ENCODE data around the gene KCNK3. TPM values are rescaled to one million over a fixed set of nuclear protein-coding genes. Genes with fewer than 3 reads are reported as not detected.

The KCNK3 gene
- total RNA-seq, 1 experiment from 2014 or later: 32.8 TPM

DNA sequence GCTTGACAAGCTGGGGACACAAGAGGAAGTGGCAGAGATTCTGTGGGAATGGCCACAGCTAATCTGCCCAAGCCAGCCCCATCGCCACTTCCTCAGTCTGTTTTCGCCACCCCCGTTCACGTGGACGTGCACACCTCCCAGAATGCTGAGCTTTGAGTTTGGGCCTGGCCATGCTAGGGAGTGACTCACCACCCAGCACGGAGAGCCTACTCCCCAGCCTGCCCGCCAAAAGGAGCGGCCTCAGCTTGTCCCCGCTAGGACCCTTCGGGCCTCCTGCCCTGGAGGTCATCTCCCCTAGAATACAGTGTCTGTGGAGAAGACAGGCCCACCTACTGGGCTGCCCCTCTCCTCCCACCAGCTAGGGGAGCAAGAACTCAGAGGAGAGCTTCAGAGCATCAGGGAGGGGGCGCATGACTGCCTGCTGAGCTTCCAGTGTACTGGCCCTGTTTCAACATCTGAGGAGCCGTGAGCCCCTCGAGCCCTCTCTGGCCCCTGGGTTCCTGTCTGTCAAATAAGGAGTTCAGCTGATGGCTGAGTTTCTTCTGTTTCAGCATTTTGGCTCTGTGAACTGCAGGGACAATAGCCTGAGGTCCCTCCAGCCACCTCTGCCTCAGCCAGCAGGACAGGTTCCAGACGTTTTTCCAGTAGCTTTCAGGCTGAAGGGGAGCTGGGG, 76.7 kb downstream of the KCNK3 start:
- H3K27ac ChIP-seq (ENCODE audit: low read length): peak overlapping the region; percentile 64
- CTCF ChIA-PET: interaction anchor here (1.2 kb wide), 1 partner anchor 153 kb away, joined by 3 read pairs; no protein-coding TSS in a partner anchor
- intact Hi-C loops (cut with micrococcal nuclease; ENCODE audit: unreplicated experiment): no loop called here

DNA sequence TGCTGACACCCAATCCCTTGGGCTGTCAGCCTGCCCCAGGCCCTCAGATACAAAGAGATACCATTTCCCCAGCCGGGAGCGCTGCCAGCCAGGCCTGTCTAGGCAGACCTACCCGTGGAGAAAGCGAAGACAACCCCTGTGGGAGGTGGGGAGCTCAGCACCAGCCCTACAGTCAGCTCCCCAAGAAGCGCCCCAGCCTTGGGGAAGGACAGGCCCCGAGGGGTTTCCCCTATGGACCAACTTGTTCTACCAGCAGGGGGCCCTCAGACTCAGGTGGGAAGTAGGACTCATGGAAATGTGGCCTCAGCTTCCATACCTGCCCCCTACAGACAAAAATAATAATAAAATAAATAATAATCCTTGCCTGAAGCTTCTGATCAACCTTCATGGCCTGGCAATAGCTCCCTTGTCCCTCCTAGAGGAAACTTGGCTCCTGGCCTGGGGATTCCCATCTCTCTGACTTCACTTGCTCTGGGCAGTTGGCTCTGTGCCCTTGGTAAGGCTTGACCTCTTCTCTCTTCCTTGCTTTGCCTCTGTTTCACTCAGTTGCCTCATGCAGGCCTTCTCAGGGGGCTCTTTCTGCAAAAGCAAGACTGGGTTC, 78.6 kb downstream of the KCNK3 start:
- H3K27ac ChIP-seq (ENCODE audit: low read length): peak overlapping the region; percentile 86
- ChIA-PET CTCF (no interaction called here), POLR2A (interaction anchor here (0.7 kb wide), 1 partner anchor 1097 kb away, joined by 3 read pairs; no protein-coding TSS in a partner anchor)
- intact Hi-C loops (cut with micrococcal nuclease; ENCODE audit: unreplicated experiment): no loop called here
- no peaks in the 10 kb centered on the region; the same call in 1 of the 2 replicates for H3K36me3 ChIP-seq (ENCODE audit: control insufficient read depth, insufficient read depth, low read length)
- in situ Hi-C loops (cut with HindIII; ENCODE audit: low pct_unique_long_range_greater_than_20kb, low sequenced_read_pairs): no loop called here
- DNase-seq (ENCODE audit: low read depth, low spot score) (no peak), ATAC-seq (peak; percentile 59)
- H3K4me1 ChIP-seq (ENCODE audit: control insufficient read depth, insufficient read depth, low read length): peaks cover 59% of the 10 kb centered on the region
- no peaks in the 10 kb centered on the region for H3K9me3 ChIP-seq (ENCODE audit: control insufficient read depth, insufficient read depth, low read depth, low read length)
- BruUV-seq (replicated peaks): no TSS peak
- H3K4me3 ChIP-seq (ENCODE audit: low read depth in 2 of 2, low read length in 2 of 2): no peak overlapping the region
- no peaks in the 10 kb centered on the region for H3K27me3 ChIP-seq (ENCODE audit: control insufficient read depth, insufficient read depth, low read length)
- TF ChIP-seq, protein P1, sequence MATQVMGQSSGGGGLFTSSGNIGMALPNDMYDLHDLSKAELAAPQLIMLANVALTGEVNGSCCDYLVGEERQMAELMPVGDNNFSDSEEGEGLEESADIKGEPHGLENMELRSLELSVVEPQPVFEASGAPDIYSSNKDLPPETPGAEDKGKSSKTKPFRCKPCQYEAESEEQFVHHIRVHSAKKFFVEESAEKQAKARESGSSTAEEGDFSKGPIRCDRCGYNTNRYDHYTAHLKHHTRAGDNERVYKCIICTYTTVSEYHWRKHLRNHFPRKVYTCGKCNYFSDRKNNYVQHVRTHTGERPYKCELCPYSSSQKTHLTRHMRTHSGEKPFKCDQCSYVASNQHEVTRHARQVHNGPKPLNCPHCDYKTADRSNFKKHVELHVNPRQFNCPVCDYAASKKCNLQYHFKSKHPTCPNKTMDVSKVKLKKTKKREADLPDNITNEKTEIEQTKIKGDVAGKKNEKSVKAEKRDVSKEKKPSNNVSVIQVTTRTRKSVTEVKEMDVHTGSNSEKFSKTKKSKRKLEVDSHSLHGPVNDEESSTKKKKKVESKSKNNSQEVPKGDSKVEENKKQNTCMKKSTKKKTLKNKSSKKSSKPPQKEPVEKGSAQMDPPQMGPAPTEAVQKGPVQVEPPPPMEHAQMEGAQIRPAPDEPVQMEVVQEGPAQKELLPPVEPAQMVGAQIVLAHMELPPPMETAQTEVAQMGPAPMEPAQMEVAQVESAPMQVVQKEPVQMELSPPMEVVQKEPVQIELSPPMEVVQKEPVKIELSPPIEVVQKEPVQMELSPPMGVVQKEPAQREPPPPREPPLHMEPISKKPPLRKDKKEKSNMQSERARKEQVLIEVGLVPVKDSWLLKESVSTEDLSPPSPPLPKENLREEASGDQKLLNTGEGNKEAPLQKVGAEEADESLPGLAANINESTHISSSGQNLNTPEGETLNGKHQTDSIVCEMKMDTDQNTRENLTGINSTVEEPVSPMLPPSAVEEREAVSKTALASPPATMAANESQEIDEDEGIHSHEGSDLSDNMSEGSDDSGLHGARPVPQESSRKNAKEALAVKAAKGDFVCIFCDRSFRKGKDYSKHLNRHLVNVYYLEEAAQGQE (IDR thresholded peaks at IDR 0.05; ENCODE audit: insufficient read depth in 1 of 2, low read depth in 2 of 2, low read length in 1 of 2): no peak
- TF ChIP-seq POLR2AphosphoS5 (IDR thresholded peaks at IDR 0.05; ENCODE audit: low read depth, low read length): peak; percentile 41; the same call in 1 of the 2 replicates

More for the DNA sequence above, 76.7 kb downstream of the KCNK3 start:
- Histone ChIP-seq H3K9me3 (ENCODE audit: control insufficient read depth, insufficient read depth, low read depth, low read length) (no peaks in the 10 kb centered on the region), H3K4me3 (ENCODE audit: low read depth in 2 of 2, low read length in 2 of 2) (no peak overlapping the region), H3K4me1 (ENCODE audit: control insufficient read depth, insufficient read depth, low read length) (peaks cover 68% of the 10 kb centered on the region), H3K27me3 (ENCODE audit: control insufficient read depth, insufficient read depth, low read length) (no peaks in the 10 kb centered on the region), H3K36me3 (ENCODE audit: control insufficient read depth, insufficient read depth, low read length) (peaks cover 6% of the 10 kb centered on the region; the same call in 1 of the 2 replicates)
- BruUV-seq (replicated peaks): no TSS peak
- in situ Hi-C loops (cut with HindIII; ENCODE audit: low pct_unique_long_range_greater_than_20kb, low sequenced_read_pairs): no loop called here
- POLR2A ChIA-PET: interaction anchor here (0.6 kb wide), 1 partner anchor 144 kb away, joined by 15 read pairs; no protein-coding TSS in a partner anchor
- DNase-seq (ENCODE audit: low read depth, low spot score) (no peak), ATAC-seq (peak; percentile 14; the same call in 1 of the 2 replicates)
- TF ChIP-seq, protein P1 (IDR thresholded peaks at IDR 0.05; ENCODE audit: insufficient read depth in 1 of 2, low read depth in 2 of 2, low read length in 1 of 2): no peak
- TF ChIP-seq POLR2AphosphoS5 (IDR thresholded peaks at IDR 0.05; ENCODE audit: low read depth, low read length): no peak
- TF ChIP-seq, protein P2, sequence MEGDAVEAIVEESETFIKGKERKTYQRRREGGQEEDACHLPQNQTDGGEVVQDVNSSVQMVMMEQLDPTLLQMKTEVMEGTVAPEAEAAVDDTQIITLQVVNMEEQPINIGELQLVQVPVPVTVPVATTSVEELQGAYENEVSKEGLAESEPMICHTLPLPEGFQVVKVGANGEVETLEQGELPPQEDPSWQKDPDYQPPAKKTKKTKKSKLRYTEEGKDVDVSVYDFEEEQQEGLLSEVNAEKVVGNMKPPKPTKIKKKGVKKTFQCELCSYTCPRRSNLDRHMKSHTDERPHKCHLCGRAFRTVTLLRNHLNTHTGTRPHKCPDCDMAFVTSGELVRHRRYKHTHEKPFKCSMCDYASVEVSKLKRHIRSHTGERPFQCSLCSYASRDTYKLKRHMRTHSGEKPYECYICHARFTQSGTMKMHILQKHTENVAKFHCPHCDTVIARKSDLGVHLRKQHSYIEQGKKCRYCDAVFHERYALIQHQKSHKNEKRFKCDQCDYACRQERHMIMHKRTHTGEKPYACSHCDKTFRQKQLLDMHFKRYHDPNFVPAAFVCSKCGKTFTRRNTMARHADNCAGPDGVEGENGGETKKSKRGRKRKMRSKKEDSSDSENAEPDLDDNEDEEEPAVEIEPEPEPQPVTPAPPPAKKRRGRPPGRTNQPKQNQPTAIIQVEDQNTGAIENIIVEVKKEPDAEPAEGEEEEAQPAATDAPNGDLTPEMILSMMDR (IDR thresholded peaks at IDR 0.05): no peak
- TF ChIP-seq SIN3A (IDR thresholded peaks at IDR 0.05; ENCODE audit: borderline replicate concordance, insufficient read depth, low read depth, low read length): no peak
